ENCODE results near the gene TNFRSF4.
A peak's percentile ranks its signal among the peaks of the same experiment; 100 is the strongest.

TNFRSF4 gene

DNA sequence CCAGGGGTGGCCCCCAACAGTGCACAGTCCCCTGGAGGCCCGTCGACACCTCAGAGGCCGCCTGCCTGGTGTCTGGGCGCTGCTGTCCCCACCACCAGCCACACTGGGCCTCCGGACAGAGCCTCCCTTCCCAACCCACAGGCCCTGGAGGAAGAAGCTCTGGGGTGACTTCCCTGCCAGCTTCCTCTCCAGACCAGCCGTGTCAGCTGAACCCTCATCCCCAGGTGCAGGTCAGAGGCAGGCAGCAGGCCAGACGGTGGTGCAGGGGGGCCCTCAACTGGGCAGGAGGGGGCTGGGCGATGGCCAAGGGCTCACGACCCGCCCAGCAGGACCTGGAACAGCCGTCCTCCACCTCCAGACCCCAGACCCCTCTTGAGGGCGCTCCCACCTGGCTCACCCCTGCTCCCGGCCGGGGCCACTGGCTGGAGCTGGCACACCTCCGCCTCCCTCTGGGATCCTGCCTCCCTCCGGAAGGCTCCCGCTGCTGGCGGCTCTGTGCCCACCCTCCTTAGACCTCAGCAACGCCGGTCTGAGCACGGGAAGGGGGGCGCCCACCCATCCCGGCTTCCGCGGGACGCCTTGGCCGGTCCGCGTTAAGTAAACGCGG is 8.1 kb downstream of the TNFRSF4 start:
- no peak for TF ChIP-seq POLR2AphosphoS5 (IDR thresholded peaks at IDR 0.05; ENCODE audit: low read depth)
- TF ChIP-seq SPI1 (IDR thresholded peaks at IDR 0.05; ENCODE audit: borderline replicate concordance, low read depth): peak; percentile 26; the same call in 1 of the 2 replicates
- peak in 1 of 2 experiments; percentile 36 for DNase-seq (ENCODE audit: low read depth in 1 of 2, low spot score in 1 of 2)
- H3K4me3 ChIP-seq (replicated peaks; ENCODE audit: insufficient read depth, low read length): no peak overlapping the region
- peaks cover 49% of the 10 kb centered on the region for H3K27me3 ChIP-seq (ENCODE audit: insufficient read depth, poor library complexity, severe bottlenecking)
- no peak overlapping the region for H3K27ac ChIP-seq (replicated peaks)

GRCh38 chr1:1204998-1205768 is 8.8 kb downstream of the TNFRSF4 start:
- no peak for DNase-seq (ENCODE audit: low read depth in 1 of 2, low spot score in 1 of 2)
- no peak overlapping the region for H3K27ac ChIP-seq (replicated peaks)
- peaks cover 56% of the 10 kb centered on the region for H3K27me3 ChIP-seq (ENCODE audit: insufficient read depth, poor library complexity, severe bottlenecking)
- no peak for TF ChIP-seq SPI1 (IDR thresholded peaks at IDR 0.05; ENCODE audit: borderline replicate concordance, low read depth)
- TF ChIP-seq, protein P1, sequence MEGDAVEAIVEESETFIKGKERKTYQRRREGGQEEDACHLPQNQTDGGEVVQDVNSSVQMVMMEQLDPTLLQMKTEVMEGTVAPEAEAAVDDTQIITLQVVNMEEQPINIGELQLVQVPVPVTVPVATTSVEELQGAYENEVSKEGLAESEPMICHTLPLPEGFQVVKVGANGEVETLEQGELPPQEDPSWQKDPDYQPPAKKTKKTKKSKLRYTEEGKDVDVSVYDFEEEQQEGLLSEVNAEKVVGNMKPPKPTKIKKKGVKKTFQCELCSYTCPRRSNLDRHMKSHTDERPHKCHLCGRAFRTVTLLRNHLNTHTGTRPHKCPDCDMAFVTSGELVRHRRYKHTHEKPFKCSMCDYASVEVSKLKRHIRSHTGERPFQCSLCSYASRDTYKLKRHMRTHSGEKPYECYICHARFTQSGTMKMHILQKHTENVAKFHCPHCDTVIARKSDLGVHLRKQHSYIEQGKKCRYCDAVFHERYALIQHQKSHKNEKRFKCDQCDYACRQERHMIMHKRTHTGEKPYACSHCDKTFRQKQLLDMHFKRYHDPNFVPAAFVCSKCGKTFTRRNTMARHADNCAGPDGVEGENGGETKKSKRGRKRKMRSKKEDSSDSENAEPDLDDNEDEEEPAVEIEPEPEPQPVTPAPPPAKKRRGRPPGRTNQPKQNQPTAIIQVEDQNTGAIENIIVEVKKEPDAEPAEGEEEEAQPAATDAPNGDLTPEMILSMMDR (IDR thresholded peaks at IDR 0.05; ENCODE audit: insufficient read depth, low read length): no peak
- TF ChIP-seq POLR2AphosphoS5 (IDR thresholded peaks at IDR 0.05; ENCODE audit: low read depth): no peak
- no peak for TF ChIP-seq GABPA (IDR thresholded peaks at IDR 0.05; ENCODE audit: low read depth)
- TF ChIP-seq REST (IDR thresholded peaks at IDR 0.05; ENCODE audit: insufficient replicate concordance, low read depth): no peak
- no peak overlapping the region for H3K4me3 ChIP-seq (replicated peaks; ENCODE audit: insufficient read depth, low read length)

- TF ChIP-seq REST (IDR thresholded peaks at IDR 0.05; ENCODE audit: insufficient replicate concordance, low read depth): no peak
- no peak for TF ChIP-seq POLR2AphosphoS5 (IDR thresholded peaks at IDR 0.05; ENCODE audit: low read depth)
- TF ChIP-seq GABPA (IDR thresholded peaks at IDR 0.05; ENCODE audit: low read depth): no peak
- no peak overlapping the region for H3K4me3 ChIP-seq (replicated peaks; ENCODE audit: insufficient read depth, low read length)
- no peak for DNase-seq (ENCODE audit: low read depth in 1 of 2, low spot score in 1 of 2)
- H3K27ac ChIP-seq (replicated peaks): no peak overlapping the region
- peaks cover 62% of the 10 kb centered on the region for H3K27me3 ChIP-seq (ENCODE audit: insufficient read depth, poor library complexity, severe bottlenecking)
These were observed 9.5 kb downstream of the TNFRSF4 start for GRCh38 chr1:1204425-1204920.

GRCh38 chr1:1203561-1204424 is 10.2 kb downstream of the TNFRSF4 start:
- Histone ChIP-seq H3K27me3 (ENCODE audit: insufficient read depth, poor library complexity, severe bottlenecking) (peaks cover 66% of the 10 kb centered on the region), H3K4me3 (replicated peaks; ENCODE audit: insufficient read depth, low read length) (no peak overlapping the region), H3K27ac (replicated peaks) (no peak overlapping the region)
- no peak for DNase-seq (ENCODE audit: low read depth in 1 of 2, low spot score in 1 of 2)
- TF ChIP-seq REST (IDR thresholded peaks at IDR 0.05; ENCODE audit: insufficient replicate concordance, low read depth) (no peak), GABPA (IDR thresholded peaks at IDR 0.05; ENCODE audit: low read depth) (no peak)

Measured in HL-60 (cell line).